Measurements from ENCODE around the gene RAET1L.
"Not testable (repeated sequence)": the region's sequence is repeated elsewhere in the genome, so short reads cannot be mapped to it uniquely, and the experiment has no call there.

RAET1L gene

DNA sequence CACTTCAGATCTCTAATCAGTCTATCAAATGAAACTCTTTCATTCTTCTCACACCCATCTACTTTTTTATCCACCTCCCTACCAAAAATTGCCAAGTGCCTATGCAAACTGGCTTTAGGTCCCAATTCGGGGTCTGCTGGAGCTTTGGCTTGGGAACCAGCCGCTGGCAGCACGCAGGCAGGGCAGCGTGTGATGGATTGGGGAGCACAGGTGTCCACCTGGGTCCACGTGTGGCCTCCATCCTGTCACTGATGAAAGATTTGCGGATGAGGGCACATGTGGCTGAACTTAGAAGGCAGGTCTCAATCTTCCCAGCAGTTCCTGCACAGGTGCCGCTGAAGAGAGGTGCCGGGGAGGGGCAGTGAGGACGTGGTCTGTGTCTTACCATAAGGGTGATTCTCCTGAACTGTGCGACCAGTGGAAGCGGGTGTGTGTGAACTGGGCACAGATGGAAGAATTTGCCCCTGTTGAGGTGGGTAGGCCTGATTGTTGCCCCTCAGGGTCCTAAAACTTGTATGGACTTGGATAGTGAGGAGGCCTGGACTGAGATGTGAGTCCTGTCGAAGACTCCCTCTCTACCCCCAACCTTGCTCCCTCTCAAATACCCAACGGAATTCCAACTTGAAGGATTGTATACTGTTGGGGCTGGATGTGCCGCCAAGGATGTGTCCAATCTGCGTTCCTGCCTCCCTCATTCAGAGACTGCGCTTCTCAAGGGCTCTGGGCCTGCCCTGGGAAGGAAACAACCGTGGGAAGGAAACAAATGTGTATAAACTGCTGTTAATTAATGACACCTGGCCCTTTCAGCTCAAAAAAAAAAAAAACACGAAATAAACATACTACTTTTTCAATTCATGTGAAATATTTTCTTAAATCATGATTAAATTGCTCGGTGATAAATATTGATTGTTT lies 18.4 kb upstream of the RAET1L start:
- no peak for DNase-seq

DNA sequence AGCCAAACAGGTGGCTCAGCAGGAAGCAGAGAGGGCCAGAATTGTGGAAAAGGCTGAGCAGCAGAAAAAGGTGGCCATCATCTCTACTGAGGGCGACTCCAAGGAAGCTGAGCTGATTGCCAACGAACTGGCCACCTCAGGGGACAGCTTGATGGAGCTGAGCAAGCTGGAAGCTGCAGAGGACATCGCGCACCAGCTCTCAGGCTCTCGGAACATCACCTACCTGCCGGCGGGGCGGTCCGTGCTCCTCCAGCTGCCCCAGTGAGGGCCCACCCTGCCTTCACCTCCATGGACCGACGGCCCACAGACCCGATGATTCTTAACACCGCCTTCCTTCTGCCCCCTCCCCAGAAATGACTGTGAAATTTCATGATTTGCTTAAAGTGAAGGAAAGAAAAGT lies 17.8 kb upstream of the RAET1L start:
- DNase-seq, result no peak

GRCh38 chr6:150038202-150039062 lies 13.1 kb upstream of the RAET1L start:
- no peak for DNase-seq

GRCh38 chr6:150037526-150038201 lies 12.3 kb upstream of the RAET1L start:
- no peak for DNase-seq

GRCh38 chr6:150036081-150036480 lies 10.7 kb upstream of the RAET1L start:
- no peak for DNase-seq

- DNase-seq, result no peak
These were observed 8.0 kb upstream of the RAET1L start for GRCh38 chr6:150033207-150033771.

GRCh38 chr6:150032598-150032997 lies 7.3 kb upstream of the RAET1L start:
- no peak for DNase-seq

DNA sequence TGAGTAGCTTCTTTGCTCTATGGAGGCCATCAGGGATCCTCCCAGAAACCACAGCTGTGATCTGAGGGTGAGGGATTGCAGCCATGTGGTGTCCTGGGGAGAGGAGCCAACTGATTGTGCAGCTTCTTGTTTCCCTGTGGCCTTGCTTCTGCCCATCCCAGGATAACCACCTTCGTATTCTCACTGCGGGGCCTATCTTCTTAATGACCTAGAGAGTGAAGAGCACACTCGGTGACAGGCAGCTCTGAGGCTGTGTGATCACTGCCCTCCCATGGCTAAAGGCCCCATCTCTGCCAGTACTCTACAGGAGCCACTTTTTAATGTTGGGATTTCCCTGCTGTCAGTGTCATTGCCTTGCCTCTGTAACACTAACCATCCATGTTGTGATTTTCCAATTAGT lies 5.3 kb upstream of the RAET1L start:
- no peak for DNase-seq

DNA sequence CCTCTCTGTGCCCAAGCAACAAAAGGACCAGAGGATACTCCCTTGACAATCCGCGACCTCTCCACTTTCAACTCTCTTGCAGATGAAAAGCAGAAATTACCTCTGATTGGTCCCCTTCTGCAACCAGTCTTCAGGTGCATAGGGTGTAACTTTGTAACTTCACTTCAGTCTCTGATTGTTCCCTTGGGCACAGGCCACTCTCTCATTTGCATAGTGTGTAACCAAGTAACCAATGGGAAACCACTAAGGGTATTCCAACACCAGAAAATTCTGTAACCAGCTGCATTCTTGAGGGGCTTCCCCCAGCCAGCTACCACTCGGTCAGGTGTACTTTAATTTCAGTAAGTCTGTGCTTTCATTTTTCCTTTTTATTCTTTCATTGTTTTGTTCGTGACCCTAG lies 4.4 kb upstream of the RAET1L start:
- no peak for DNase-seq

DNA sequence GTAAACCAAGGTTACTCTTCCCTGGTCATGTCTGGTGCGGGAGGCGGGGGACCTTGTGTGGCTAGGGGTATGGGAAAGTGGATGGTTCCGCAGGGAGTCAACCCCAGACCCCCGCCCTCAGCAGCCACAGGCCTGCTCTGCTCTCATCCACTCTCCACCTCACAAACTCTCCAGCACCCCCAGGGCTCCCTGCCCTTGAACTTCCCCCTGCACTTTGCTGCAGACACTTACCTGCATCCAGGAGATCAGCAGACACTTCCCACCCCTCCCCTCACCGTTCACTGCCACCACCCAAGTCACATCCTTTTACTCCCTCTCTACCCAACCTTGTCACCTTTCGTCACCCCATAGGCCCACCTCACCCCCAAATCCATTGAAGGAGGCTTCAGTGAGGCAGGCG lies 3.9 kb upstream of the RAET1L start:
- DNase-seq, result no peak

DNA sequence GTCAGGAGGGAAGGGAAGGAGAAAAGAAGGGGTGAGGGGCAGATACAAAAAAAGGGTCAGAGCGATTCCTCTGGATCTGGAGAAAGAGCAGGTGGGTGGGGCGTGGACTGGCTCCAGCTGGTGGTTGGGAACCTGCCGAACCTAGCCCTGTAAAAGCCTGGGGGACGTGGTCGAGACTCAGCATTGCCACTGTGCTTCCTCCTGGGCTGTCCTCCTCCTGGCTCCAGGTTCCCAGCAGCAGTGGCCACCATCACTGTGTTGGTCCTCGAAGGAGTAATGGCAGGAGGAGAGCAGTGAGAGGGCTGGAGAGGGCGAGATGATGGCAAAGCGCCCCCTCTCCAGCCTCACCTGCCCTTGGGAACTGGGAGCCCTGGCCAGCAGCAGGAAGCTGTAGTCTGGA lies 3.5 kb upstream of the RAET1L start:
- DNase-seq, result no peak

DNA sequence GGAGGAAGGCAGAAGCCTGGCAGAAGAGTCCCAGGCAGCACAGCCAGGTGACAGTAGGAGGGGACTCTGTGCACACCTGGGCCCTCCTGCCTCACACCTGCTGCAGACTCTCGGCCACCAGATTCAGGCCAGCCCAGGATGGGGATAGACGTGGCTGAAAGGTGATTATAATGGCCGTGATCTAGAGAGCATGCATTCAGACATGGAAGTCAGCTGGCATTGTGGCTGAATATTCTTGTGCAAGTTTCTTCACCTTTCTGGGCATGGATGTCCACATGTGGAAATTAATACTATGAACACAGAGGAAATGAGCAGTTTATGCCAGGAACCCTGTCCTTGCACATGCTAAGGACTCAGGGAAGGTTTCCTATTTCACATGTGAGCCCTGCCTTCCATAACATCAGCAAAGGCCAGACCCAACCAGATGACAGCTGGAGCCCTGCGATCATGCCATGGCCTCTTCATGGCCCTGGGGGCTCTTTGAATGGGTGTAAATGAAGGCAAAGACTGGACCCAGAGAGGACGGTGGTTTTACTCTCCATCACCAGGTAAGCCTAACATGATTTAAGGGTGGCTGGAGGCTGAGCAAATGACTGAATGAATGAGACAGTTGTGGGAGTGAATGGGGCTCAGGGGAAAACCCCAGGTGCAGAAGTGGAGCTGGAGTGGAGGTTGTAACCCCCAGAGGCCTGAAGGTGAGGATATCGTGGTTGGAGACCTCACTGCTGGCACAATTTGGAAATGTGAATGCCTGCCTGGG lies 2.7 kb upstream of the RAET1L start:
- no peak for DNase-seq

DNA sequence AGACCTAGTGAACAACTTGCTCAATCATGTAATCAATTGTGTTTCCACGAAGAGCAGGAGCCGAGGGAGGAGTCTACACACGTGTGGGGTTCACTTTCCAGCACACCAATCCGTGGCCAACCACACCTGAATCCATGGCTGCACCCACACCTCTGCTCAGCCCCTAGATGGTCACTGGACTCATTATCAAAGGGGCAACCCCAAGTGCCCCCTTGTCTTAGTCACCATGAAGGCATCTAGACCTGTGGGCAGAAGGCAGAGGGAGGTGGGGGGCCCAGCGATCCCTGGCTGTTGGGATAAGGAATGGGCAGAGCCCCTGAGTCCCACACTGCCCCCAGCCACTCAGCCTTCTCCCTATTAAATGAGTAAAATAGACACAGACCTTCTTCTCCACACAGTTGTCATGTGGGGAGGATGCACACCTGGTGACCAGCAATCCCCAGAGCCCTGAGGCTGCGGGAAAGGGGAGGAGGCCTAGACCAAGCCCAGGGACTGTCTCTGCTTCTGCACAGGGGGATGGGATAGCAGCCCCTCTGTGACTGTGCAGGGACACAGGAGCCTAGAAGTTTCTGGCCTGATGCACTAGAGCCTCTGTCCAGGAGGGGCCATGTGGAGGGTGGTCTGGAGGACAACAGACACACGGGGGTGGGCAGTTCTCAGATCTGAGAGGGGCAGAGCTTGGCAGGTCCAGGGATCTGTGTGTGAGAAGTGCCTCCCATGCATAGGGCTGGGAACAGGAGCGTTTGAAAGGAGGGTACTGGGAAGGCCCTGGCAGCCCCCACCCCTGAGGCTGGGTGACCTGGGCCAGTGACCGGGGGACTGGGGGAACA lies 1.9 kb upstream of the RAET1L start:
- DNase-seq, result no peak

GRCh38 chr6:150024646-150025155 lies 631 bp downstream of the RAET1L start:
- DNase-seq, result no peak

GRCh38 chr6:150024021-150024420 lies 1.3 kb downstream of the RAET1L start:
- not testable (repeated sequence) for DNase-seq

- not testable (repeated sequence) for DNase-seq
These were observed 3.5 kb downstream of the RAET1L start for GRCh38 chr6:150021870-150022269.

DNA sequence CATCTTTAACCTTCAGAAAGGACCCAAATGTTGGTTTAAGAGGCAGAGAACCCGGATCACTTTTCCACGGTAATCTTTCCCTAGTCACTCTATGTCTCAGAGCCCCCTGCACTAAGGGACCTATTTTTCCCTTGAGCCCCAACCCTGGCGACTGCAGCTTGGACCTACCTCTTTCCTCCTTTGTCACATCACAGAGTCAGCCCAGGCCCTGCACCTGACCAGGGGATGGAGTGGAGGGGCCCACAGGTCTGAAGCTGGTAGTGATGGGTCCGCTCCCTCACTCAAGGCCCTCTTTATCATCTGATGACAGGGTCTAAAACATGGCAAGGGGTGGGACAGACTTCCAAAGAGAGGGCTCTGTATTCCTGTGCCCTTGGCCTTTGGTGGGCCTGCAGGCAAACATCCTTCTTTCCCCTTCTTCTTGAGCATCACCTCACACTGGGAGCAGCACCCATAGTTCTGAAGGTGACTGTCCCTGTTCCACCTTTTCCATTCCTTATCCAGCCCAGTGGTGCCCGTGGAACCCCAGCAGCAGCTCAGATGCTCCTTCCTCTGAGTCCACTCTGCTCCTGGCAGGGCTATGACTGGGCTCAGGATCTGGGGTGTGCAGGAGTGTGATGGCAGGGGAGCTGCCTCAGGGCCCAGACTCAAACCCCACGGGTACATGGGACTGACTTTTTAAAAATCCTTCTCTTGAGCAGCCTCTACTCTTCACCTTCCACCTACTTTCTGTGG lies 6.3 kb downstream of the RAET1L start:
- DNase-seq, result no peak

DNA sequence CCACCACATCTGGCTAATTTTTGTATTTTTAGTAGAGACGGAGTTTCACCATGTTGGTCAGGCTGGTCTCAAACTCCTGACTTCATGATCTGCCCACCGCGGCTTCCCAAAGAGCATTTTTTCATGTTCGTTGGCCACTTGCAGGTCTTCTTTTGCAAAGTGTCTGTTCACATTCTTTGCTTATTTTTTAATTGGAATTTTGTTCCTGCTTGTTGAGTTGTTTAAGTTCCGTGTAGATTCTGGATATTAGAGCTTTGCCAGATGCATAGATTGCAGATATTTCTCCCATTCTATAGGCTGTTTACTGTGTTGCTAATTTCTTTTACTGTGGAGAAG lies 8.2 kb downstream of the RAET1L start:
- DNase-seq, result not testable (repeated sequence)

DNA sequence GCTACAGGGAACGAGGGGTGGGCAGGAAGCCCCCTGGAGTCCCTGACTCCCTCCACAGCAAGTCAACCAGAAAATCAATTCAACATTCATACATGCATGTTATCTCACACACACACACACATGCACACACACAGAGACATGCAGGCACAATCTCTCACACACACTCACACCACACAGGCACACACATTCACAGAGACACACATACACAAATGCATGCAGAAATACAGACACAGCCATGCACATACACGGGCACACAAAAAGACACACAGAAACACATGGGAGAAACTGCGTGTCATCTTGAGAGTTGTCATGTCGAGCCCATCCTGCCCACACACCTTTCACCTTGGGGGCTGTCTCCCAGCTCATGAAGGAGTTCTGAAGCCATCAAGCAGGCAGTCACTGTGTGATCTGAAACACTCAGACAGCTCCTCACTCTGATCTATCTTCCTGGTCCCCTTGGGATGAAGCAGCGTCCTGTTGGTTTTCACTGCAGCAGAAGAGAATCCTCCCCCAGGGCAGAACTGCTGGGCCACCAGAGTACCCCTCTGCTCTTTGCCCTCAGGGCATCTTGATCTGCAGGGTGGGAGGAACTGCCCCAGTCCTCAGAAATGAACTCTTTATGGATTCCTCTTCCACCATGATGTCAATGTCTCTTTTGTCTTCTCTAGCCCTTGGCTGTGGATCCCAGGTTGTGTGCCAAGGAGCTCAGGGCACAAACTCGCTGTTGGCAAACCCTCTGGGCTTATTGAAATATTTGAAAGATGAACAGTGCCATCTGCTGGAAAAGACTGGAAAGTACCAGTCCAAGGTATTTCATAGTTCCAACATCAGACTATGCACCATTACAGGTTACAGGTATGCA lies 8.8 kb downstream of the RAET1L start:
- peak; percentile 69 for DNase-seq
